H7 (cell line): ENCODE data around the gene RPL36AL. TPM values are rescaled to one million over a fixed set of nuclear protein-coding genes. Genes with fewer than 3 reads are reported as not detected.
"Not testable (repeated sequence)": the region's sequence is repeated elsewhere in the genome, so short reads cannot be mapped to it uniquely, and the experiment has no call there.

Source experiments
- DNase-seq: peaks from one replicate; pipeline ENCODE4 v3.0.0; 2012
- H3K27me3 ChIP-seq: 2 replicates; pipeline ENCODE4 v1.6.0; 2011; ENCODE audit warnings: mild to moderate bottlenecking, low read length; ENCODE audit not compliant: control insufficient read depth, insufficient read depth
- H3K36me3 ChIP-seq: replicated peaks from 2 replicates; pipeline ENCODE4 v1.5.1; 2011; ENCODE audit warnings: low read length; ENCODE audit not compliant: control insufficient read depth, insufficient read depth
- H3K4me3 ChIP-seq: 2 replicates; pipeline ENCODE4 v1.5.1; 2011; ENCODE audit warnings: low read depth, mild to moderate bottlenecking, control low read depth, low read length, moderate library complexity; ENCODE audit not compliant: insufficient read depth
- total RNA-seq: library from RNA; depleted of rRNA; stranded (reverse); fragments of >200 nt; shearing (Covaris generic); gene quantifications from 2 replicates; pipeline ENCODE4 v1.2.3, GENCODE V29; 2014

Gene RPL36AL
- total RNA-seq, 1 experiment from 2014 or later, result 145 TPM

- H3K27me3 ChIP-seq, result no peaks in the 10 kb centered on the region
- H3K4me3 ChIP-seq, result peak overlapping the region; percentile 93
- DNase-seq, result peak; percentile 71
- peaks cover 1% of the 10 kb centered on the region; the same call in 1 of the 2 replicates for H3K36me3 ChIP-seq
Measured at GRCh38 chr14:49598189-49598484, 22.3 kb downstream of the RPL36AL start.

GRCh38 chr14:49594347-49595091, 25.9 kb downstream of the RPL36AL start:
- no peaks in the 10 kb centered on the region for H3K36me3 ChIP-seq
- H3K4me3 ChIP-seq, result no peak overlapping the region
- no peaks in the 10 kb centered on the region for H3K27me3 ChIP-seq
- no peak for DNase-seq

- no peak for DNase-seq
- H3K4me3 ChIP-seq, result no peak overlapping the region
- H3K27me3 ChIP-seq, result no peaks in the 10 kb centered on the region
- no peaks in the 10 kb centered on the region for H3K36me3 ChIP-seq
Measured at GRCh38 chr14:49593016-49593415, 27.4 kb downstream of the RPL36AL start.

GRCh38 chr14:49589387-49589786, 31.0 kb downstream of the RPL36AL start:
- Histone ChIP-seq H3K27me3 (no peaks in the 10 kb centered on the region), H3K36me3 (peaks cover under 1% of the 10 kb centered on the region; the same call in 1 of the 2 replicates), H3K4me3 (no peak overlapping the region)
- DNase-seq, result no peak

- peaks cover 16% of the 10 kb centered on the region for H3K36me3 ChIP-seq
- no peaks in the 10 kb centered on the region for H3K27me3 ChIP-seq
- peak; percentile 59 for DNase-seq
- peak overlapping the region; percentile 24 for H3K4me3 ChIP-seq
Measured at GRCh38 chr14:49586673-49587460, 33.6 kb downstream of the RPL36AL start.

- Histone ChIP-seq H3K4me3 (peak within 1 kb of the TSS; percentile 84), H3K27me3 (no peaks in the 10 kb centered on the region), H3K36me3 (peaks cover 16% of the 10 kb centered on the region)
- DNase-seq, result peak; percentile 94
Measured at GRCh38 chr14:49585803-49586672, 34.4 kb downstream of the RPL36AL start, which contains the start of gene RPS29. Gene RPS29 (minus strand): TSS chr14:49586380. CDS start chr14:49586346, 34 bp downstream.

GRCh38 chr14:49584981-49585640, 35.3 kb downstream of the RPL36AL start:
- Histone ChIP-seq H3K4me3 (peak overlapping the region; percentile 84), H3K36me3 (peaks cover 16% of the 10 kb centered on the region)
- DNase-seq, H3K27me3 ChIP-seq: not testable (repeated sequence)

GRCh38 chr14:49584058-49584457, 36.4 kb downstream of the RPL36AL start:
- Histone ChIP-seq H3K27me3 (no peaks in the 10 kb centered on the region), H3K36me3 (peaks cover 16% of the 10 kb centered on the region), H3K4me3 (peak overlapping the region; percentile 3; the same call in 1 of the 2 replicates)
- no peak for DNase-seq

GRCh38 chr14:49583629-49584028, 36.8 kb downstream of the RPL36AL start:
- no peak overlapping the region for H3K4me3 ChIP-seq
- DNase-seq, result no peak

GRCh38 chr14:49582113-49582977, 38.1 kb downstream of the RPL36AL start:
- H3K4me3 ChIP-seq, result no peak overlapping the region
- no peak for DNase-seq
- H3K27me3 ChIP-seq, result no peaks in the 10 kb centered on the region
- peaks cover 23% of the 10 kb centered on the region for H3K36me3 ChIP-seq

More at GRCh38 chr14:49583629-49584028, 36.8 kb downstream of the RPL36AL start:
- Histone ChIP-seq H3K27me3 (no peaks in the 10 kb centered on the region), H3K36me3 (peaks cover 16% of the 10 kb centered on the region)

GRCh38 chr14:49581209-49582112, 39.0 kb downstream of the RPL36AL start:
- no peak overlapping the region for H3K4me3 ChIP-seq
- no peaks in the 10 kb centered on the region for H3K27me3 ChIP-seq
- DNase-seq, result no peak
- H3K36me3 ChIP-seq, result peaks cover 29% of the 10 kb centered on the region

- no peak for DNase-seq
- peaks cover 30% of the 10 kb centered on the region for H3K36me3 ChIP-seq
- H3K27me3 ChIP-seq, result no peaks in the 10 kb centered on the region
- H3K4me3 ChIP-seq, result no peak overlapping the region
Measured at GRCh38 chr14:49579841-49580240, 40.6 kb downstream of the RPL36AL start.
